H9 (cell line): ENCODE results near the gene SLC30A7. TPM values are rescaled to one million over a fixed set of nuclear protein-coding genes. Genes with fewer than 3 reads are reported as not detected.
A peak's percentile ranks its signal among the peaks of the same experiment; 100 is the strongest.

Experiments used
- DNase-seq: peaks from one replicate; pipeline ENCODE4 v3.0.0-alpha.2; 2017
- H2AFZ ChIP-seq: one replicate; pipeline ENCODE4 v1.6.1; 2013; ENCODE audit warnings: mild to moderate bottlenecking, low read length, control low read depth, moderate library complexity
- H2AK5ac ChIP-seq: 2 replicates; pipeline ENCODE4 v1.6.1; 2013; ENCODE audit warnings: low read length, control low read depth, mixed read lengths; ENCODE audit not compliant: insufficient read length
- H2BK120ac ChIP-seq: one replicate; pipeline ENCODE4 v1.6.1; 2013; ENCODE audit warnings: low read depth, mild to moderate bottlenecking, low read length, control low read depth, inconsistent platforms; ENCODE audit not compliant: poor library complexity, severe bottlenecking
- H2BK12ac ChIP-seq: 2 replicates; pipeline ENCODE4 v1.6.1; 2013; ENCODE audit warnings: low read length, control low read depth, mixed read lengths, low read depth; ENCODE audit not compliant: insufficient read length
- H2BK15ac ChIP-seq: 2 replicates; pipeline ENCODE4 v1.6.1; 2013; ENCODE audit warnings: low read depth, low read length, control low read depth
- H2BK20ac ChIP-seq: one replicate; pipeline ENCODE4 v1.6.1; 2013; ENCODE audit warnings: low read depth, mild to moderate bottlenecking, low read length, control low read depth, inconsistent platforms; ENCODE audit not compliant: poor library complexity, severe bottlenecking
- H2BK5ac ChIP-seq: 2 replicates; pipeline ENCODE4 v1.6.1; 2013; ENCODE audit warnings: low read length, control low read depth, mixed read lengths; ENCODE audit not compliant: insufficient read length
- H3K14ac ChIP-seq: 2 replicates; pipeline ENCODE4 v1.6.1; 2013; ENCODE audit warnings: low read length, control low read depth; ENCODE audit not compliant: insufficient read depth
- H3K18ac ChIP-seq: 2 replicates; pipeline ENCODE4 v1.6.1; 2013; ENCODE audit warnings: low read depth, mild to moderate bottlenecking, mixed read lengths, low read length, control low read depth; ENCODE audit not compliant: insufficient read length
- H3K23ac ChIP-seq: 2 replicates; pipeline ENCODE4 v1.6.1; 2013; ENCODE audit warnings: low read length, control low read depth, mixed read lengths, low read depth; ENCODE audit not compliant: insufficient read length
- H3K23me2 ChIP-seq: 2 replicates; pipeline ENCODE4 v1.6.1; 2013; ENCODE audit warnings: low read depth, mild to moderate bottlenecking, mixed read lengths, low read length, control low read depth; ENCODE audit not compliant: insufficient read length, poor library complexity, severe bottlenecking
- H3K27ac ChIP-seq: 2 replicates; pipeline ENCODE4 v1.5.1; 2013; ENCODE audit warnings: low read length, control low read depth, mixed read lengths, low read depth; ENCODE audit not compliant: insufficient read length
- H3K27me3 ChIP-seq: 2 replicates; pipeline ENCODE4 v1.6.1; 2013; ENCODE audit warnings: low read length, control low read depth, inconsistent platforms; ENCODE audit not compliant: insufficient read depth
- H3K4ac ChIP-seq: 2 replicates; pipeline ENCODE4 v1.6.1; 2013; ENCODE audit warnings: low read depth, mild to moderate bottlenecking, control low read depth, inconsistent platforms, low read length, moderate library complexity
- H3K4me1 ChIP-seq: 2 replicates; pipeline ENCODE4 v1.6.1; 2013; ENCODE audit warnings: low read length, control low read depth, inconsistent platforms; ENCODE audit not compliant: insufficient read depth
- H3K4me2 ChIP-seq: 2 replicates; pipeline ENCODE4 v1.6.1; 2013; ENCODE audit warnings: low read length, control low read depth, mixed read lengths; ENCODE audit not compliant: insufficient read length, insufficient read depth
- H3K56ac ChIP-seq: 2 replicates; pipeline ENCODE4 v1.6.1; 2013; ENCODE audit warnings: low read depth, mild to moderate bottlenecking, mixed read lengths, low read length, control low read depth; ENCODE audit not compliant: insufficient read length
- H3K79me1 ChIP-seq: 2 replicates; pipeline ENCODE4 v1.6.1; 2013; ENCODE audit warnings: low read depth, mild to moderate bottlenecking, moderate library complexity, low read length, control low read depth, inconsistent platforms; ENCODE audit not compliant: insufficient read depth, poor library complexity, severe bottlenecking
- H3K79me2 ChIP-seq: 2 replicates; pipeline ENCODE4 v1.6.1; 2013; ENCODE audit warnings: low read length, control low read depth, inconsistent platforms; ENCODE audit not compliant: insufficient read depth
- H3K9ac ChIP-seq: 2 replicates; pipeline ENCODE4 v1.6.1; 2013; ENCODE audit warnings: low read length, control low read depth, mixed read lengths; ENCODE audit not compliant: insufficient read length; ENCODE audit errors: extremely low read depth
- H3K9me3 ChIP-seq: one replicate; pipeline ENCODE4 v1.6.1; 2013; ENCODE audit warnings: low read depth, low read length, inconsistent platforms; ENCODE audit not compliant: control insufficient read depth
- H3T11ph ChIP-seq: one replicate; pipeline ENCODE4 v1.6.1; 2013; ENCODE audit warnings: mild to moderate bottlenecking, low read length, control low read depth, inconsistent platforms
- H4K20me1 ChIP-seq: one replicate; pipeline ENCODE4 v1.6.1; 2013; ENCODE audit not compliant: control insufficient read depth, insufficient read length, insufficient read depth
- H4K5ac ChIP-seq: 2 replicates; pipeline ENCODE4 v1.6.1; 2013; ENCODE audit warnings: low read depth, mild to moderate bottlenecking, mixed read lengths, low read length, control low read depth; ENCODE audit not compliant: insufficient read length
- H4K8ac ChIP-seq: replicated peaks from 2 replicates; pipeline ENCODE4 v1.6.1; 2013; ENCODE audit warnings: low read length, control low read depth, mixed read lengths, low read depth; ENCODE audit not compliant: insufficient read length
- H4K91ac ChIP-seq: 2 replicates; pipeline ENCODE4 v1.6.1; 2013; ENCODE audit warnings: low read depth, mild to moderate bottlenecking, moderate library complexity, mixed read lengths, low read length, control low read depth; ENCODE audit not compliant: insufficient read length
- H3K27ac Mint-ChIP-seq, 3 experiments: 2 replicates in 2 of 3; 3 replicates in 1 of 3; pipeline ENCODE4 v1.8.0; 2020 to 2021; ENCODE audit warnings: mixed read lengths in 3 of 3, mild to moderate bottlenecking in 1 of 3, moderate library complexity in 1 of 3
- H3K27me3 Mint-ChIP-seq: 2 replicates; pipeline ENCODE4 v1.8.0; 2021; ENCODE audit warnings: low read depth, mild to moderate bottlenecking, moderate library complexity, mixed read lengths
- H3K36me3 Mint-ChIP-seq, 3 experiments: 2 replicates in 2 of 3; 3 replicates in 1 of 3; pipeline ENCODE4 v1.8.0; 2020 to 2021; ENCODE audit warnings: low read depth in 3 of 3, mixed read lengths in 3 of 3; ENCODE audit not compliant: insufficient read depth in 1 of 3
- H3K4me1 Mint-ChIP-seq, 2 experiments: 2 replicates each; pipeline ENCODE4 v1.8.0; 2020; ENCODE audit warnings: mixed read lengths in 2 of 2
- H3K4me3 Mint-ChIP-seq, 2 experiments: 2 replicates in 1 of 2; 3 replicates in 1 of 2; pipeline ENCODE4 v1.8.0; 2020 to 2021; ENCODE audit warnings: mild to moderate bottlenecking in 2 of 2, mixed read lengths in 2 of 2, moderate library complexity in 1 of 2
- H3K9me3 Mint-ChIP-seq, 2 experiments: 2 replicates in 1 of 2; 3 replicates in 1 of 2; pipeline ENCODE4 v1.8.0; 2020; ENCODE audit warnings: mild to moderate bottlenecking in 2 of 2, mixed read lengths in 2 of 2, moderate library complexity in 1 of 2
- CTCF ChIP-seq: fragments of 200-600 bp; sonication (generic); conservative IDR thresholded peaks from 3 replicates; pipeline ENCODE4 v1.8.0; 2021; ENCODE audit warnings: antibody characterized with exemption, mild to moderate bottlenecking
- WGBS: extraction: QIAGEN DNeasy Blood & Tissue Kit; methylation state at CpG from one replicate; pipeline ENCODE4 v1.1.7; 2013; ENCODE audit warnings: missing lambda C conversion rate, low lambda C conversion rate, mixed read lengths; ENCODE audit not compliant: insufficient read length; ENCODE audit errors: extremely low coverage; 5-methylcytosine and 5-hydroxymethylcytosine counted together
- total RNA-seq: library from RNA; stranded (reverse); gene quantifications from 2 replicates; pipeline ENCODE4 v1.2.1, GENCODE V29; 2021

Gene SLC30A7
- total RNA-seq, 1 experiment from 2014 or later: 25.6 TPM

- Histone ChIP-seq H4K8ac (no peak overlapping the region), H3K56ac (no peak overlapping the region), H2BK15ac (no peak overlapping the region), H4K91ac (no peak overlapping the region), H3K18ac (no peak overlapping the region), H3K9ac (no peak overlapping the region), H3K23me2 (no peaks in the 10 kb centered on the region), H3K23ac (no peak overlapping the region), H3K79me1 (no peaks in the 10 kb centered on the region), H2BK120ac (no peak overlapping the region), H3K14ac (no peak overlapping the region), H2BK20ac (no peak overlapping the region), H2AFZ (no peak overlapping the region), H3K4ac (no peak overlapping the region), H3K4me2 (no peak overlapping the region), H3K27me3 (no peaks in the 10 kb centered on the region), H3K27ac (no peak overlapping the region), H3K4me1 (no peaks in the 10 kb centered on the region), H3T11ph (no peak overlapping the region), H3K79me2 (no peaks in the 10 kb centered on the region), H2BK5ac (no peak overlapping the region), H2BK12ac (no peak overlapping the region), H2AK5ac (no peak overlapping the region), H4K20me1 (no peaks in the 10 kb centered on the region), H4K5ac (no peak overlapping the region), H3K9me3 (no peaks in the 10 kb centered on the region)
- Mint-ChIP-seq H3K27ac (no peak overlapping the region), H3K27me3 (no peaks in the 10 kb centered on the region), H3K4me3 (no peak overlapping the region), H3K36me3 (peaks cover 16 to 38% (median 27%) of the 10 kb centered on the region in 3 experiments), H3K9me3 (0 out of 5 replicates have a peak, but pooled peaks cover 0 to 2% of the 10 kb centered on the region in 2 experiments), H3K4me1 (no peaks in the 10 kb centered on the region)
- peak; percentile 54 for TF ChIP-seq CTCF
- peak; percentile 35 for DNase-seq
- WGBS: no CpG with 5 or more reads among the region's 3 CpGs
Measured at GRCh38 chr1:100928128-100928527, 32.2 kb downstream of the SLC30A7 start.
